IMR-90 (cell line): ENCODE measurements around the gene HSFX2. TPM values are rescaled to one million over a fixed set of nuclear protein-coding genes. Genes with fewer than 3 reads are reported as not detected.
"Not testable (repeated sequence)": the region's sequence is repeated elsewhere in the genome, so short reads cannot be mapped to it uniquely, and the experiment has no call there.

ENCODE experiments used
- ATAC-seq: fragments of 200-7000 bp; cut with Tn5 transposase; 2 replicates; pipeline ENCODE4 v1.9.1; 2020; ENCODE audit warnings: low read depth, mild to moderate bottlenecking, moderate library complexity
- BruUV-seq: library from RNA; stranded (reverse); fragments of 400-500 nt; replicated peaks from 2 replicates; lab custom pipeline; 2021; lab: Mats Ljungman, UMichigan
- CTCF ChIA-PET: fragments of 300-600 bp; formaldehyde crosslinking; extraction: SDS; loops from one replicate; lab custom pipeline; 2021; ENCODE audit warnings: antibody characterized with exemption; lab: Yijun Ruan, JAX
- POLR2A ChIA-PET: fragments of 300-600 bp; sonication (Branson Sonifier 250); formaldehyde crosslinking; loops from one replicate; lab custom pipeline; 2022; ENCODE audit warnings: antibody characterized with exemption; ENCODE audit not compliant: unreplicated experiment; lab: Charles Lee
- DNase-seq: peaks from one replicate; pipeline ENCODE4 v3.0.0; 2013
- H2AFZ ChIP-seq: replicated peaks from 2 replicates; pipeline ENCODE3; 2013; ENCODE audit warnings: low read length, mild to moderate bottlenecking; ENCODE audit not compliant: poor library complexity
- H2AK5ac ChIP-seq: 2 replicates; pipeline ENCODE4 v1.6.1; 2013; ENCODE audit warnings: low read depth, low read length, inconsistent platforms
- H2AK9ac ChIP-seq: replicated peaks from 2 replicates; pipeline ENCODE3; 2013; ENCODE audit warnings: mild to moderate bottlenecking, low read depth, low read length, moderate library complexity; ENCODE audit not compliant: poor library complexity
- H2BK120ac ChIP-seq: 2 replicates; pipeline ENCODE4 v1.6.1; 2013; ENCODE audit warnings: low read depth, low read length, inconsistent platforms
- H2BK15ac ChIP-seq: 3 replicates; pipeline ENCODE4 v1.6.1; 2013; ENCODE audit warnings: low read depth, low read length, inconsistent platforms
- H2BK20ac ChIP-seq: 2 replicates; pipeline ENCODE4 v1.6.1; 2013; ENCODE audit warnings: low read depth, mild to moderate bottlenecking, inconsistent platforms, low read length, moderate library complexity
- H2BK5ac ChIP-seq: 2 replicates; pipeline ENCODE4 v1.6.1; 2013; ENCODE audit warnings: mild to moderate bottlenecking, low read depth, low read length, inconsistent platforms; ENCODE audit not compliant: poor library complexity, severe bottlenecking
- H3K14ac ChIP-seq: replicated peaks from 2 replicates; pipeline ENCODE4 v1.6.1; 2013; ENCODE audit warnings: low read depth, low read length, inconsistent platforms
- H3K18ac ChIP-seq: 2 replicates; pipeline ENCODE4 v1.6.1; 2013; ENCODE audit warnings: low read depth, low read length, control low read depth
- H3K23ac ChIP-seq: 2 replicates; pipeline ENCODE4 v1.6.1; 2013; ENCODE audit warnings: low read depth, low read length, inconsistent platforms
- H3K27ac ChIP-seq: 2 replicates; pipeline ENCODE4 v1.5.1; 2013; ENCODE audit warnings: mild to moderate bottlenecking, control low read depth, low read length; ENCODE audit not compliant: insufficient read depth
- H3K27me3 ChIP-seq: 2 replicates; pipeline ENCODE4 v1.6.1; 2013; ENCODE audit warnings: low read length; ENCODE audit not compliant: control insufficient read depth, insufficient read depth
- H3K36me3 ChIP-seq: 2 replicates; pipeline ENCODE4 v1.6.1; 2013; ENCODE audit warnings: low read length, mixed read lengths; ENCODE audit not compliant: control insufficient read depth, insufficient read depth
- H3K4ac ChIP-seq: 2 replicates; pipeline ENCODE4 v1.6.1; 2013; ENCODE audit warnings: low read depth, low read length, inconsistent platforms
- H3K4me1 ChIP-seq: 2 replicates; pipeline ENCODE4 v1.6.1; 2013; ENCODE audit warnings: low read length, mixed read lengths; ENCODE audit not compliant: control insufficient read depth, insufficient read depth
- H3K4me2 ChIP-seq: 2 replicates; pipeline ENCODE4 v1.6.1; 2013; ENCODE audit warnings: low read depth, mild to moderate bottlenecking, control low read depth, low read length, moderate library complexity
- H3K4me3 ChIP-seq: 2 replicates; pipeline ENCODE4 v1.5.1; 2013; ENCODE audit warnings: low read depth, mild to moderate bottlenecking, control low read depth, low read length, moderate library complexity; ENCODE audit not compliant: insufficient read depth
- H3K56ac ChIP-seq: 2 replicates; pipeline ENCODE4 v1.6.1; 2013; ENCODE audit warnings: low read length, inconsistent platforms; ENCODE audit not compliant: insufficient read depth; ENCODE audit errors: extremely low read depth
- H3K79me1 ChIP-seq, 2 experiments: 2 replicates each; pipeline ENCODE4 v1.6.1; 2013; ENCODE audit warnings: low read length in 2 of 2, inconsistent platforms in 1 of 2, low read depth in 1 of 2
- H3K9ac ChIP-seq: 2 replicates; pipeline ENCODE4 v1.6.1; 2013; ENCODE audit warnings: low read depth, low read length, control low read depth
- H3K9me1 ChIP-seq: 2 replicates; pipeline ENCODE4 v1.6.1; 2013; ENCODE audit warnings: low read length, inconsistent platforms; ENCODE audit not compliant: insufficient read depth
- H3K9me3 ChIP-seq: 2 replicates; pipeline ENCODE4 v1.6.1; 2013; ENCODE audit warnings: low read length; ENCODE audit not compliant: control insufficient read depth, insufficient read depth
- H4K20me1 ChIP-seq: 2 replicates; pipeline ENCODE4 v1.6.1; 2013; ENCODE audit warnings: low read length, inconsistent platforms; ENCODE audit not compliant: insufficient read depth
- H4K5ac ChIP-seq: 2 replicates; pipeline ENCODE4 v1.6.1; 2013; ENCODE audit warnings: mild to moderate bottlenecking, low read depth, low read length, control low read depth
- H4K8ac ChIP-seq, 2 experiments: 2 replicates each; pipeline ENCODE4 v1.6.1; 2013; ENCODE audit warnings: low read depth in 2 of 2, low read length in 2 of 2, control low read depth in 1 of 2, inconsistent platforms in 1 of 2
- H4K91ac ChIP-seq: 2 replicates; pipeline ENCODE4 v1.6.1; 2013; ENCODE audit warnings: low read depth, low read length, inconsistent platforms; ENCODE audit not compliant: insufficient read depth
- WGBS, 2 experiments: methylation state at CpG; one replicate each; pipeline versions ENCODE4 v1.1.5 to v1.1.7; 2013; ENCODE audit warnings: missing lambda C conversion rate in 2 of 2; ENCODE audit not compliant: insufficient read length in 1 of 2; ENCODE audit errors: extremely low coverage in 2 of 2; 5-methylcytosine and 5-hydroxymethylcytosine counted together
- dilution Hi-C: fragments of 300-500 bp; cut with HindIII; formaldehyde crosslinking; loops from one replicate; pipeline ENCODE4 v1.14.3; 2018; ENCODE audit warnings: low sequenced_read_pairs; ENCODE audit not compliant: unreplicated experiment
- in situ Hi-C: fragments of 300-500 bp; cut with MboI; formaldehyde crosslinking; loops from 3 replicates; pipeline ENCODE4 v1.14.3; 2019; ENCODE audit warnings: low sequenced_read_pairs, inconsistent platforms, mixed read lengths
- intact Hi-C: fragments of 100-400 bp; cut with micrococcal nuclease; formaldehyde crosslinking; loops from 2 replicates; pipeline ENCODE4 v1.10.0; 2022
- polyA plus RNA-seq, 3 experiments: library from polyadenylated mRNA; depleted of rRNA; stranded (reverse); fragments of >200 nt; gene quantifications; 2 replicates each; pipeline ENCODE4 v1.2.3, GENCODE V29; 2012; ENCODE audit warnings: low replicate concordance in 1 of 3
- total RNA-seq: library from RNA; depleted of rRNA; stranded (reverse); fragments of >200 nt; gene quantifications from 2 replicates; pipeline ENCODE4 v1.2.3, GENCODE V29; 2012

HSFX2 gene
- total and polyA plus RNA-seq, 2 of the 4 experiments (the other 2 are of a cell fraction) = 0.36 TPM; not detected in 1

- H2BK120ac ChIP-seq, H3K18ac ChIP-seq, H2AFZ ChIP-seq, in situ Hi-C loops, H3K9me3 ChIP-seq, H4K8ac ChIP-seq, H2BK15ac ChIP-seq, CTCF ChIA-PET, H2AK5ac ChIP-seq, H3K9ac ChIP-seq, H3K4me3 ChIP-seq, H2AK9ac ChIP-seq, H3K23ac ChIP-seq, H3K4me2 ChIP-seq, ATAC-seq, H3K27me3 ChIP-seq, H3K56ac ChIP-seq, BruUV-seq, DNase-seq, intact Hi-C loops, dilution Hi-C loops, H4K91ac ChIP-seq, H2BK20ac ChIP-seq, H3K4ac ChIP-seq, H3K27ac ChIP-seq, H3K79me1 ChIP-seq, H3K14ac ChIP-seq, H3K36me3 ChIP-seq, H4K20me1 ChIP-seq, H3K9me1 ChIP-seq, POLR2A ChIA-PET, H3K4me1 ChIP-seq, H4K5ac ChIP-seq, H2BK5ac ChIP-seq: not testable (repeated sequence)
- no CpG with 5 or more reads among the region's 12 CpGs for WGBS, 2 experiments
Measured at GRCh38 chrX:149587359-149587758, 7.8 kb downstream of the HSFX2 start, which contains the start of gene MAGEA9B. TSS of gene MAGEA9B (minus strand) at chrX:149587459. CDS start at chrX:149583179, 4,280 bp downstream.

- ATAC-seq, H3K23ac ChIP-seq, H3K27ac ChIP-seq, H3K9me1 ChIP-seq, POLR2A ChIA-PET, H2BK120ac ChIP-seq, in situ Hi-C loops, H3K9ac ChIP-seq, H2BK20ac ChIP-seq, H2BK5ac ChIP-seq, H3K79me1 ChIP-seq, H2AK5ac ChIP-seq, H3K4ac ChIP-seq, CTCF ChIA-PET, dilution Hi-C loops, BruUV-seq, intact Hi-C loops, H3K4me1 ChIP-seq, H3K18ac ChIP-seq, H2AFZ ChIP-seq, H4K20me1 ChIP-seq, DNase-seq, H2AK9ac ChIP-seq, H3K56ac ChIP-seq, H4K5ac ChIP-seq, H3K9me3 ChIP-seq, H4K91ac ChIP-seq, H3K4me2 ChIP-seq, H2BK15ac ChIP-seq, H3K36me3 ChIP-seq, H3K4me3 ChIP-seq, H4K8ac ChIP-seq, H3K27me3 ChIP-seq, H3K14ac ChIP-seq: not testable (repeated sequence)
- WGBS, 2 experiments = no CpG with 5 or more reads among the region's 17 CpGs
Measured at GRCh38 chrX:149585631-149586030, 9.5 kb downstream of the HSFX2 start.
